Measurements from ENCODE around the gene PKHD1.

DNA sequence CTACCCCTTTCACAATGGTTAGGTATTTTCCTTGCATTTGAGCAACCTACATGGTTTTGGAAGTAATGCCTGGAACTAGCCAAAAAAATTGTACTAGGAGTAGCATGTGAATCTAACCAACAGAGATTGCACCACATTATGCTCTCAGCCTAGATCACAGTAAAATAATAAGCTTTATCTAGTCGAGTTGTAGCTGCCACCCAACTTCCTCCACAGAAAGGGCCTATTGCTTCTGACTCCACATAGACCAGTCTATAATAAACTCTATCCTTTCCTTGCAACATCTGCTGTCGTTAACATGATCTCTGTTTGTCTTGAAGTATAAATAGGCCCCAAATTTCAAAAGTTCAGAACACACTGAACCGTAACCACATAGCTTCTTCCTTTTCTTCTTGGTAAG, 375.5 kb downstream of the PKHD1 start:
- TF ChIP-seq, protein P1, sequence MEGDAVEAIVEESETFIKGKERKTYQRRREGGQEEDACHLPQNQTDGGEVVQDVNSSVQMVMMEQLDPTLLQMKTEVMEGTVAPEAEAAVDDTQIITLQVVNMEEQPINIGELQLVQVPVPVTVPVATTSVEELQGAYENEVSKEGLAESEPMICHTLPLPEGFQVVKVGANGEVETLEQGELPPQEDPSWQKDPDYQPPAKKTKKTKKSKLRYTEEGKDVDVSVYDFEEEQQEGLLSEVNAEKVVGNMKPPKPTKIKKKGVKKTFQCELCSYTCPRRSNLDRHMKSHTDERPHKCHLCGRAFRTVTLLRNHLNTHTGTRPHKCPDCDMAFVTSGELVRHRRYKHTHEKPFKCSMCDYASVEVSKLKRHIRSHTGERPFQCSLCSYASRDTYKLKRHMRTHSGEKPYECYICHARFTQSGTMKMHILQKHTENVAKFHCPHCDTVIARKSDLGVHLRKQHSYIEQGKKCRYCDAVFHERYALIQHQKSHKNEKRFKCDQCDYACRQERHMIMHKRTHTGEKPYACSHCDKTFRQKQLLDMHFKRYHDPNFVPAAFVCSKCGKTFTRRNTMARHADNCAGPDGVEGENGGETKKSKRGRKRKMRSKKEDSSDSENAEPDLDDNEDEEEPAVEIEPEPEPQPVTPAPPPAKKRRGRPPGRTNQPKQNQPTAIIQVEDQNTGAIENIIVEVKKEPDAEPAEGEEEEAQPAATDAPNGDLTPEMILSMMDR (IDR thresholded peaks at IDR 0.05), result no peak
- TF ChIP-seq TCF7L2 (IDR thresholded peaks at IDR 0.05; ENCODE audit: low read depth, low read length) (no peak), SIN3A (IDR thresholded peaks at IDR 0.05; ENCODE audit: borderline replicate concordance, insufficient read depth, low read depth, low read length) (no peak), POLR2AphosphoS5 (IDR thresholded peaks at IDR 0.05; ENCODE audit: low read depth, low read length) (no peak), REST (IDR thresholded peaks at IDR 0.05; ENCODE audit: insufficient read depth in 1 of 2, low read depth in 2 of 2, low read length in 1 of 2) (no peak)
